Measurements from ENCODE around the gene POLD3. TPM values are rescaled to one million over a fixed set of nuclear protein-coding genes. Genes with fewer than 3 reads are reported as not detected.

The POLD3 gene
- total RNA-seq, 2 donors from 2014 or later, result 38.5 to 52.2 TPM

DNA sequence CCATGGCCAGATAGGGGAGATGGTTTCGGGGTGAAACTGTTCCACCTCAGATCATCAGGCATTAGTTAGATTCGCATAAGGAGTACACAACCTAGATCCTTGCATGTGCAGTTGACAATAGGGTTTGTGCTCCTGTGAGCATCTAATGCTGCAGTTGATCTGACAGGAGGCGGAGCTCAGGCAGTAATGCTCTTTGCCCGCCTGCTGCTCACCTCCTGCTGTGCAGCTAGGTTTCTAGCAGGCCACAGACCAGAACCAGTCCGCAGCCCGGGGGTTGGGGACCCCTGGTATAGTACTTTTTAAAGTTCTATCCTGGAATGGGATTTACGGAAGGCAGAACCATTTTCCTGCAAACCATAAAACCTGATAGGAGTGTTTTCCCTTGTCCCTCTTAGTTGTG, 54.6 kb downstream of the POLD3 start:
- Mint-ChIP-seq H3K36me3 (ENCODE audit: low read depth) (peaks cover 9% of the 10 kb centered on the region), H3K4me1 (peaks cover 9% of the 10 kb centered on the region), H3K4me3 (no peak overlapping the region), H3K27me3 (ENCODE audit: insufficient read depth) (no peaks in the 10 kb centered on the region), H3K27ac (no peak overlapping the region), H3K9me3 (no peaks in the 10 kb centered on the region)
- Histone ChIP-seq H3K27me3 (ENCODE audit: control insufficient read depth, insufficient read depth, low read length, poor library complexity, severe bottlenecking) (no peaks in the 10 kb centered on the region), H3K9me3 (ENCODE audit: control insufficient read depth, low read length) (no peaks in the 10 kb centered on the region), H3K4me1 (ENCODE audit: control insufficient read depth, insufficient read depth, low read length) (no peaks in the 10 kb centered on the region), H3K36me3 (ENCODE audit: control insufficient read depth, insufficient read depth, low read length) (peaks cover 25% of the 10 kb centered on the region), H3K27ac (ENCODE audit: low read depth, low read length) (no peak overlapping the region), H3K4me3 (ENCODE audit: low read length) (no peak overlapping the region), H3K9ac (ENCODE audit: extremely low read depth, low read length, poor library complexity, severe bottlenecking) (no peak overlapping the region)
- no peak for DNase-seq
- TF ChIP-seq, protein P1, sequence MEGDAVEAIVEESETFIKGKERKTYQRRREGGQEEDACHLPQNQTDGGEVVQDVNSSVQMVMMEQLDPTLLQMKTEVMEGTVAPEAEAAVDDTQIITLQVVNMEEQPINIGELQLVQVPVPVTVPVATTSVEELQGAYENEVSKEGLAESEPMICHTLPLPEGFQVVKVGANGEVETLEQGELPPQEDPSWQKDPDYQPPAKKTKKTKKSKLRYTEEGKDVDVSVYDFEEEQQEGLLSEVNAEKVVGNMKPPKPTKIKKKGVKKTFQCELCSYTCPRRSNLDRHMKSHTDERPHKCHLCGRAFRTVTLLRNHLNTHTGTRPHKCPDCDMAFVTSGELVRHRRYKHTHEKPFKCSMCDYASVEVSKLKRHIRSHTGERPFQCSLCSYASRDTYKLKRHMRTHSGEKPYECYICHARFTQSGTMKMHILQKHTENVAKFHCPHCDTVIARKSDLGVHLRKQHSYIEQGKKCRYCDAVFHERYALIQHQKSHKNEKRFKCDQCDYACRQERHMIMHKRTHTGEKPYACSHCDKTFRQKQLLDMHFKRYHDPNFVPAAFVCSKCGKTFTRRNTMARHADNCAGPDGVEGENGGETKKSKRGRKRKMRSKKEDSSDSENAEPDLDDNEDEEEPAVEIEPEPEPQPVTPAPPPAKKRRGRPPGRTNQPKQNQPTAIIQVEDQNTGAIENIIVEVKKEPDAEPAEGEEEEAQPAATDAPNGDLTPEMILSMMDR (conservative IDR thresholded peaks at IDR 0.05), result no peak
- WGBS, 2 experiments (ENCODE audit: insufficient coverage in 1 of 2, insufficient read length in 1 of 2), result 77 to 100% methylated on average over 3 to 7 of the region's 7 CpGs

DNA sequence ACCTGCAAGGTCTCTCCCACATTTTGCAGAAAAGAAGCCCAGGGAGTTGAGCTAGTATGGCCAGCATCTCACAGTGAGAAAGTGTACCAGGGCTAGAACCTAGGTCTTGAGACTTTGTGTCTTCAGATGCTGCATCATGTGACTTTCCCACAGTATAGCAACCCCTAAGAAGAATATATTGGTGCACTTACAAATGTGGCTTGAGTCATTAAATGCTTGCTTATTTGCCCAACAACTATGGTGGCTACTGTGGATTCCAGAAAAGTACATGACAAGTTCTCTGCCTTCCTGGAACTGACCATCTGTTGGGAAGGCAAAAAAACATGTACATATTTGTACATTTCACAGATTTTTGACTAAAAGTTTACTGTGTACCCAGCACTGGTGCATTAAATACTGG, 55.0 kb downstream of the POLD3 start:
- Mint-ChIP-seq H3K36me3 (ENCODE audit: low read depth) (peaks cover 9% of the 10 kb centered on the region), H3K4me3 (no peak overlapping the region), H3K9me3 (no peaks in the 10 kb centered on the region), H3K4me1 (peaks cover 9% of the 10 kb centered on the region), H3K27ac (no peak overlapping the region), H3K27me3 (ENCODE audit: insufficient read depth) (no peaks in the 10 kb centered on the region)
- H3K9me3 ChIP-seq (ENCODE audit: control insufficient read depth, low read length), result no peaks in the 10 kb centered on the region
- no peaks in the 10 kb centered on the region for H3K4me1 ChIP-seq (ENCODE audit: control insufficient read depth, insufficient read depth, low read length)
- no peak for DNase-seq
- peaks cover 22% of the 10 kb centered on the region for H3K36me3 ChIP-seq (ENCODE audit: control insufficient read depth, insufficient read depth, low read length)
- H3K4me3 ChIP-seq (ENCODE audit: low read length), result no peak overlapping the region
- TF ChIP-seq, protein P1 (conservative IDR thresholded peaks at IDR 0.05), result no peak
- no peaks in the 10 kb centered on the region for H3K27me3 ChIP-seq (ENCODE audit: control insufficient read depth, insufficient read depth, low read length, poor library complexity, severe bottlenecking)
- no peak overlapping the region for H3K27ac ChIP-seq (ENCODE audit: low read depth, low read length)
- no peak overlapping the region for H3K9ac ChIP-seq (ENCODE audit: extremely low read depth, low read length, poor library complexity, severe bottlenecking)

DNA sequence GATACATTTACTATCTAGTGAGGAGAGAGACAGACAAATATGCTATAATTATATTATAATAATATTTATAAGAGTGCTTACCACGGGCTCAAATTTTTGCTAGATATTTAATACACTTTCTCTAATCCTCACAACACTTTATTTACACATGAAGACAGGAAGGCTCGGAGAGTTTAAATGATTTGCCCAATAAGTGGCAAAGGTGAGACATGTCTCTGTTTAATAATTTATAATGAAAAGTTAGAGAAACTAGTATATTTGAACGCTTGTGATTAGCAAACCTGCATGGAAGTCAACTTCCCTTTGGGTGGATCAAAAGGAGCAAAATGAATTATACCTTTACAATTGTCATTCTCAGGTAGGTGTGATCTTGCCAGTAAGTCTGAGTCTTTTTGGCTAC, 55.4 kb downstream of the POLD3 start:
- peaks cover 11% of the 10 kb centered on the region for H3K36me3 Mint-ChIP-seq (ENCODE audit: low read depth)
- WGBS, 2 experiments (ENCODE audit: insufficient coverage in 1 of 2, insufficient read length in 1 of 2), result 96 to 100% methylated on average over 1 to 2 of the region's 3 CpGs
- no peaks in the 10 kb centered on the region for H3K9me3 ChIP-seq (ENCODE audit: control insufficient read depth, low read length)
- H3K4me3 Mint-ChIP-seq, result no peak overlapping the region
- H3K4me1 Mint-ChIP-seq, result peaks cover 9% of the 10 kb centered on the region
- H3K9me3 Mint-ChIP-seq, result no peaks in the 10 kb centered on the region
- no peak for DNase-seq
- H3K4me3 ChIP-seq (ENCODE audit: low read length), result no peak overlapping the region
- no peak overlapping the region for H3K27ac ChIP-seq (ENCODE audit: low read depth, low read length)
- no peaks in the 10 kb centered on the region for H3K4me1 ChIP-seq (ENCODE audit: control insufficient read depth, insufficient read depth, low read length)
- H3K27me3 ChIP-seq (ENCODE audit: control insufficient read depth, insufficient read depth, low read length, poor library complexity, severe bottlenecking), result no peaks in the 10 kb centered on the region
- no peak overlapping the region for H3K27ac Mint-ChIP-seq
- TF ChIP-seq, protein P1 (conservative IDR thresholded peaks at IDR 0.05), result no peak
- peaks cover 22% of the 10 kb centered on the region for H3K36me3 ChIP-seq (ENCODE audit: control insufficient read depth, insufficient read depth, low read length)
- no peak overlapping the region for H3K9ac ChIP-seq (ENCODE audit: extremely low read depth, low read length, poor library complexity, severe bottlenecking)
- no peaks in the 10 kb centered on the region for H3K27me3 Mint-ChIP-seq (ENCODE audit: insufficient read depth)

Measured in endodermal cell (in vitro differentiated cells).